Melanocyte of skin (primary cell): Measurements from ENCODE around the gene ZNF479. TPM values are rescaled to one million over a fixed set of nuclear protein-coding genes. Genes with fewer than 3 reads are reported as not detected.

Experiments used
- total RNA-seq, 2 donors: library from RNA; depleted of rRNA; stranded (reverse); fragments of >200 nt; gene quantifications; 2 replicates each; pipeline ENCODE4 v1.2.3, GENCODE V29; 2012

Gene ZNF479
- not detected for total RNA-seq

GRCh38 chr7:57132336-57132735 lies at the start of gene ZNF479:
Gene ZNF479 (minus strand): TSS chr7:57132436. CDS start chr7:57132324, 112 bp downstream.

